ENCODE results near the gene OR1E2. TPM values are rescaled to one million over a fixed set of nuclear protein-coding genes. Genes with fewer than 3 reads are reported as not detected.

The OR1E2 gene
- not detected in 2 replicates for total RNA-seq (2021)
- Bru-seq, nascent RNA, result not detected
- not detected for BruChase-seq, experiment 1, labeled RNA remaining after a 2-hour chase
- not detected for BruChase-seq, experiment 2, labeled RNA remaining after a 6-hour chase
- long read RNA-seq, result 0 reads

DNA sequence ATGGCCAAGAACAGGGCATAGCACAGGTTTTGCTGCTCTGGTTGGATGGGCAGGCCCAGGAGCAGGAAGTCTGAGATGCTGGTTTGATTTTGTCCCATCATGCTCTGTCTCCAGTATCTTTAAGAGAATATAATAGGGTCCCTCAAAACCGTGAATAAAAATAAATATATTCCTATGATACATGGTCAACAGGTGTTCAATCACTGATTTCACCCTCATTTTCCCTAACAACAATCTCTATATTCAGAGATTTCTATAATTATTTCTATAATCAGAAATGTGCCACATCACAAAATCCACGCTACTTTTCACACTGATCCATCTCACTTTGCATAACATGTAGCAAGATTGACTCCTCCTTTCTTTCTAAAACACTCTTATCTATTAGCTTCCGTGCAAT is at the start of gene OR1E2:
Gene OR1E2 (minus strand): TSS at position 101 of the 400 bp plus-strand sequence. CDS start 0 bp downstream, at position 101.
- no peak within 1 kb of the TSS for H3K27ac ChIP-seq
- no peaks in the 10 kb centered on the region for H3K36me3 ChIP-seq (ENCODE audit: low read depth)
- H3K27me3 ChIP-seq (ENCODE audit: insufficient read depth, low read depth), result peaks cover 33% of the 10 kb centered on the region
- no peak for TF ChIP-seq CTCF (conservative IDR thresholded peaks at IDR 0.05)
- H2AFZ ChIP-seq, result no peak within 1 kb of the TSS
- no peaks in the 10 kb centered on the region for H3K9me3 ChIP-seq (ENCODE audit: insufficient read depth, low read depth)
- no peak within 1 kb of the TSS for H3K4me3 ChIP-seq
- no peaks in the 10 kb centered on the region for H3K4me1 ChIP-seq (replicated peaks; ENCODE audit: insufficient read depth)
- intact Hi-C loops (cut with micrococcal nuclease; ENCODE audit: unreplicated experiment), result no loop called here
- no peak for DNase-seq
- no peaks in the 10 kb centered on the region for H3K9me2 ChIP-seq (ENCODE audit: insufficient read depth)
- H3K4me2 ChIP-seq, result no peak within 1 kb of the TSS
- no TSS peak for BruUV-seq (replicated peaks)
- ChIA-PET POLR2A (ENCODE audit: unreplicated experiment) (no interaction called here), CTCF (no interaction called here)
- no peaks in the 10 kb centered on the region for H3F3A ChIP-seq (ENCODE audit: insufficient read depth, low read depth)
- H4K20me1 ChIP-seq (ENCODE audit: insufficient read depth), result no peaks in the 10 kb centered on the region
- H3K79me2 ChIP-seq (ENCODE audit: low read depth), result no peaks in the 10 kb centered on the region

DNA sequence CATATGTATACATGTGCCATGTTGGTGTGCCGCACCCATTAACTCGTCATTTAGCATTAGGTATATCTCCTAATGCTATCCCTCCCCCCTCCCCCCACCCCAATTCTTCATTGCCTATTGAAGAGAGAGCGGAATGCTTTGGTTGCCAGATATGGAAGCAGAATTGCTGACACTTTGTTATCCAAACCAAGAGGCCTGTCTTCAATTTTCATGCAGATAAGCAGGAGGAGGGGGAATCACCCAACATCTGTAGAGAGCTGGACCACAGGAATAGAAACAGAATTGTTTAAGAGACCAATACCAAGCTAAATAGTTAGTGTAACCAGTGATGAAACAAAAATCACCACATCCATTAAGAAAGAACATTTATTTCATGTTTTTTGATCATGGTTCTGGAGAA is 49.2 kb upstream of the OR1E2 start:
- TF ChIP-seq EZH2 (IDR thresholded peaks at IDR 0.05; ENCODE audit: low read depth), result no peak
- no peak for TF ChIP-seq CTCF (conservative IDR thresholded peaks at IDR 0.05)
- ChIA-PET POLR2A (ENCODE audit: unreplicated experiment) (no interaction called here), CTCF (no interaction called here)
- no peaks in the 10 kb centered on the region for H4K20me1 ChIP-seq (ENCODE audit: insufficient read depth)
- no peaks in the 10 kb centered on the region for H3F3A ChIP-seq (ENCODE audit: insufficient read depth, low read depth)
- no peak overlapping the region for H3K4me2 ChIP-seq
- no peak for DNase-seq
- no peaks in the 10 kb centered on the region for H3K9me3 ChIP-seq (ENCODE audit: insufficient read depth, low read depth)
- H3K79me2 ChIP-seq (ENCODE audit: low read depth), result no peaks in the 10 kb centered on the region
- H3K4me1 ChIP-seq (replicated peaks; ENCODE audit: insufficient read depth), result no peaks in the 10 kb centered on the region
- BruUV-seq (replicated peaks), result no TSS peak
- H3K36me3 ChIP-seq (ENCODE audit: low read depth), result no peaks in the 10 kb centered on the region
- no peak overlapping the region for H3K27ac ChIP-seq
- intact Hi-C loops (cut with micrococcal nuclease; ENCODE audit: unreplicated experiment), result no loop called here
- no peak overlapping the region for H3K4me3 ChIP-seq
- no peaks in the 10 kb centered on the region for H3K9me2 ChIP-seq (ENCODE audit: insufficient read depth)
- no peak overlapping the region for H2AFZ ChIP-seq
- peaks cover 94% of the 10 kb centered on the region for H3K27me3 ChIP-seq (ENCODE audit: insufficient read depth, low read depth)

- no peak overlapping the region for H3K4me2 ChIP-seq
- H3K4me3 ChIP-seq, result no peak overlapping the region
- H4K20me1 ChIP-seq (ENCODE audit: insufficient read depth), result no peaks in the 10 kb centered on the region
- BruUV-seq (replicated peaks), result no TSS peak
- H2AFZ ChIP-seq, result no peak overlapping the region
- no peak for DNase-seq
- no peaks in the 10 kb centered on the region for H3K9me2 ChIP-seq (ENCODE audit: insufficient read depth)
- no peaks in the 10 kb centered on the region for H3K79me2 ChIP-seq (ENCODE audit: low read depth)
- H3K27ac ChIP-seq, result no peak overlapping the region
- intact Hi-C loops (cut with micrococcal nuclease; ENCODE audit: unreplicated experiment), result no loop called here
- H3K4me1 ChIP-seq (replicated peaks; ENCODE audit: insufficient read depth), result no peaks in the 10 kb centered on the region
- TF ChIP-seq CTCF (conservative IDR thresholded peaks at IDR 0.05), result no peak
- no peak for TF ChIP-seq EZH2 (IDR thresholded peaks at IDR 0.05; ENCODE audit: low read depth)
- H3K36me3 ChIP-seq (ENCODE audit: low read depth), result no peaks in the 10 kb centered on the region
- CTCF ChIA-PET, result no interaction called here
- no peaks in the 10 kb centered on the region for H3K9me3 ChIP-seq (ENCODE audit: insufficient read depth, low read depth)
- peaks cover 93% of the 10 kb centered on the region for H3K27me3 ChIP-seq (ENCODE audit: insufficient read depth, low read depth)
- POLR2A ChIA-PET (ENCODE audit: unreplicated experiment), result no interaction called here
- H3F3A ChIP-seq (ENCODE audit: insufficient read depth, low read depth), result no peaks in the 10 kb centered on the region
Measured at GRCh38 chr17:3479988-3480387, 46.3 kb upstream of the OR1E2 start.
